Esophagus muscularis mucosa (tissue), 4 donors: Measurements from ENCODE around the gene MADD. TPM values are rescaled to one million over a fixed set of nuclear protein-coding genes. Genes with fewer than 3 reads are reported as not detected.

ENCODE experiments used
- DNase-seq: peaks from one replicate; pipeline ENCODE4 v3.0.0-alpha.2; 2017; ENCODE audit errors: extremely low spot score
- H3K27ac ChIP-seq, 4 donors: fragments of 200-600 bp; sonication (generic); replicated peaks in 1 of 4; 1 replicate in 3 of 4; 2 replicates in 1 of 4; pipeline ENCODE4 v1.5.1; 2016 to 2019; ENCODE audit warnings: mild to moderate bottlenecking in 1 of 4
- H3K27me3 ChIP-seq, 4 donors: fragments of 200-600 bp; sonication (generic); one replicate each; pipeline versions ENCODE4 v1.5.1 to v1.6.0; 2016 to 2019
- H3K36me3 ChIP-seq, 4 donors: fragments of 200-600 bp; sonication (generic); one replicate each; pipeline ENCODE4 v1.5.1; 2016 to 2019
- H3K4me1 ChIP-seq, 4 donors: fragments of 200-600 bp; sonication (generic); one replicate each; pipeline ENCODE4 v1.5.1; 2016 to 2019
- H3K4me3 ChIP-seq, 4 donors: fragments of 200-600 bp; sonication (generic); 1 replicate in 2 of 4; 2 replicates in 2 of 4; pipeline ENCODE4 v1.5.1; 2016 to 2019; ENCODE audit warnings: mild to moderate bottlenecking in 4 of 4, moderate library complexity in 1 of 4
- H3K9me3 ChIP-seq, 4 donors: fragments of 200-600 bp; sonication (generic); 1 replicate in 3 of 4; 2 replicates in 1 of 4; pipeline ENCODE4 v1.5.1; 2016 to 2019
- CTCF ChIP-seq, 3 experiments: fragments of 200-600 bp in 2 of 3; fragments of 450-650 bp in 1 of 3; sonication (generic) in 2 of 3; IDR thresholded peaks; one replicate each; pipeline ENCODE4 v1.5.1; 2017 to 2019; ENCODE audit warnings: antibody characterized with exemption in 3 of 3, mild to moderate bottlenecking in 2 of 3, moderate library complexity in 1 of 3
- EP300 ChIP-seq: sonication (generic); formaldehyde crosslinking; IDR thresholded peaks from one replicate; pipeline ENCODE4 v1.6.1; 2017; ENCODE audit warnings: antibody characterized with exemption
- POLR2A ChIP-seq: fragments of 450-650 bp; IDR thresholded peaks from one replicate; pipeline ENCODE4 v1.6.1; 2017; ENCODE audit warnings: antibody characterized with exemption, moderate library complexity, mild to moderate bottlenecking, low read depth
- POLR2AphosphoS5 ChIP-seq, 2 donors: sonication (generic); formaldehyde crosslinking; IDR thresholded peaks; one replicate each; pipeline ENCODE4 v1.6.1; 2017; ENCODE audit warnings: antibody characterized with exemption in 2 of 2
- WGBS: methylation state at CpG from one replicate; pipeline ENCODE4 v1.1.5; 2018; 5-methylcytosine and 5-hydroxymethylcytosine counted together
- intact Hi-C: fragments of 100-400 bp; cut with DNase I; formaldehyde crosslinking; loops from one replicate; pipeline ENCODE4 v1.15.1; 2023
- total RNA-seq, 4 donors: library from RNA; depleted of rRNA; stranded (reverse); fragments of >200 nt; gene quantifications; one replicate each; pipeline versions ENCODE4 v1.1.0 to v1.2.1, GENCODE V29; 2016

MADD gene
- total RNA-seq: 10 to 100 TPM; 27.8 to 35.4 (median 32.7) TPM

- H3K36me3 ChIP-seq: peaks cover 5 to 10% (median 7%) of the 10 kb centered on the region in 4 donors
- intact Hi-C loops: loop anchor here (5.0 to 10.0 kb wide), 2 partner anchors 85 to 93 kb away; partner anchors contain the start of genes ARFGAP2 and MYBPC3
- H3K27me3 ChIP-seq: no peaks in the 10 kb centered on the region
- peaks cover 39 to 48% (median 45%) of the 10 kb centered on the region in 4 donors for H3K4me1 ChIP-seq
- WGBS: 0% methylated on average over 3 of the region's 57 CpGs
- no peaks in the 10 kb centered on the region for H3K9me3 ChIP-seq
- peak within 1 kb of the TSS; percentile 72 to 93 (median 81) for H3K4me3 ChIP-seq
- peak within 1 kb of the TSS; percentile 90 to 98 (median 96) for H3K27ac ChIP-seq
- peak; percentile 64 to 85 for TF ChIP-seq POLR2AphosphoS5 (IDR thresholded peaks at IDR 0.05)
- no peak for TF ChIP-seq EP300
- no peak for TF ChIP-seq CTCF (IDR thresholded peaks at IDR 0.05)
- peak; percentile 47 for TF ChIP-seq POLR2A
- DNase-seq: peak; percentile 95
Measured at GRCh38 chr11:47269829-47270305, at the start of gene MADD. TSS of gene MADD (plus strand) at chr11:47270133.

- H3K4me3 ChIP-seq: no peak overlapping the region
- no peaks in the 10 kb centered on the region for H3K27me3 ChIP-seq
- H3K4me1 ChIP-seq: peaks cover 28 to 54% (median 46%) of the 10 kb centered on the region in 4 donors
- 81% methylated on average over 1 of the region's 1 CpG for WGBS
- no peaks in the 10 kb centered on the region for H3K9me3 ChIP-seq
- no peak for TF ChIP-seq EP300
- no peak for TF ChIP-seq POLR2A
- TF ChIP-seq CTCF (IDR thresholded peaks at IDR 0.05): no peak
- TF ChIP-seq POLR2AphosphoS5 (IDR thresholded peaks at IDR 0.05): no peak
- H3K27ac ChIP-seq: peak overlapping the region in 2 of 4 donors; percentile 7 to 41
- no peak for DNase-seq
- intact Hi-C loops: no loop called here
- peaks cover 14 to 78% (median 50%) of the 10 kb centered on the region in 4 donors for H3K36me3 ChIP-seq
Measured at GRCh38 chr11:47220401-47220821, 49.5 kb upstream of the MADD start.

DNA sequence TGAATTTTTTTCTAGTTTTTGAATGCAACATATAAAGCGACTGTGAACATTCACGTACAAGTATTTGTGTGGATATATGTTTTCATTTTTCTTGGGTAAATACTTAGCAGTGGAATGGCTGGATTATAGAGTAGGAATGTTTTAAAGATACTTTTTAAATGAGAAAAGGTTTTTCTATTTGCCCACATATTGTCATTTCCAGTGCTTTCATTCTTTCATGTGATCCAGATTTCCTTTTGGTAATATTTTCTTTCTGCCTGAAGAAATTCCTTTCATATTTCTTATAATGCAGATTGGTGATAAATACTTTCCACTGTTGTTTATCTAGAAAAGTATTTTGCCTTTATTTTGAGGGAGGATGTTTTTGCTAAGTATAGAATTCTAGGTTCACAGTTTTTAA, 47.2 kb upstream of the MADD start:
- no peak for DNase-seq
- Histone ChIP-seq H3K4me3 (no peak overlapping the region), H3K36me3 (peaks cover 26 to 97% (median 63%) of the 10 kb centered on the region in 4 donors), H3K9me3 (no peaks in the 10 kb centered on the region), H3K27me3 (no peaks in the 10 kb centered on the region), H3K4me1 (peaks cover 9 to 32% (median 24%) of the 10 kb centered on the region in 4 donors), H3K27ac (no peak overlapping the region)
- intact Hi-C loops: no loop called here
- WGBS: 89% methylated on average over 2 of the region's 2 CpGs
- no peak for TF ChIP-seq EP300
- no peak for TF ChIP-seq CTCF (IDR thresholded peaks at IDR 0.05)
- no peak for TF ChIP-seq POLR2A
- no peak for TF ChIP-seq POLR2AphosphoS5 (IDR thresholded peaks at IDR 0.05)

DNA sequence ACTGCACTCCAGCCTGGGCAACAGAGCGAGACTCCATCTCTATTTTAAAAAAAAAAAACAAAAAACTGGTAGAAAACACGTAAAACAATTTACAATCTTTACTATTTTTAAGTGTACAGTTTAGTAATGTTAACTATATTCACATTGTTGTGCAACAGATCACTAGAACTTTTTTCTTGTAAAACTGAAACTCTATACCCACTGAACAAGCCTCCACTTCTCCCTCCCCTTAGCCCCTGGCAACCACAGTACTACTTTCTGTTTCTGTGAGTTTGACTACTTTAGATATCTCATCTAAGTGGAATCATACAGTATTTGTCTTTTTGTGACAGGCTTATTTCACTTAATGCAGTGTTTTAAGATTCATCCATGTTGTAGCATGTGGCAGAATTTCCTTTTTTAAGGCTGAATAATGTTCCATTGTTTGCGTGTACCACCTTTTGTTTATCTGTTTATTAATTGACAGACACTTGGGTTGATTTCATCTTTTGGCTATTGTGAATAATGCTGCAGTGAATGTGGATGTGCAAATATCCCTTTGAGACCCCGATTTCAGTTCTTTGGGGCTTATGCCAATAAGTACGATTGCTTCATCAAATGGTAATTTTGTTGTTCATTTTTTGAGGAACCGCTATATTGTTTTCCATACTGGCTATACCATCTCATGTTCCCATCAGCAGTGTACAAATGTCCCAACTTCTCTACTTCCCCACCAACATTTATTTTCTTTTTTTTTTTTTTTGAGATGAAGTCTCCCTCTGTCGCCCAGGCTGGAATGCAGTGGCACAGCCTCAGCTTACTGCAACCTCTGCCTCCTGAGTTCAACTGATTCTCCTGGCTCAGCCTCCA, 44.2 kb upstream of the MADD start:
- H3K36me3 ChIP-seq: peaks cover 27 to 98% (median 51%) of the 10 kb centered on the region in 4 donors
- H3K4me3 ChIP-seq: no peak overlapping the region
- TF ChIP-seq POLR2A (no peak), POLR2AphosphoS5 (IDR thresholded peaks at IDR 0.05) (no peak), EP300 (no peak), CTCF (IDR thresholded peaks at IDR 0.05) (no peak)
- H3K9me3 ChIP-seq: no peaks in the 10 kb centered on the region
- H3K4me1 ChIP-seq: peaks cover 2 to 3% (median 2%) of the 10 kb centered on the region in 4 donors
- no peaks in the 10 kb centered on the region for H3K27me3 ChIP-seq
- intact Hi-C loops: no loop called here
- WGBS: 92% methylated on average over 7 of the region's 7 CpGs
- H3K27ac ChIP-seq: no peak overlapping the region
- no peak for DNase-seq
